Measurements from ENCODE around the gene CPPED1.

Gene CPPED1

DNA sequence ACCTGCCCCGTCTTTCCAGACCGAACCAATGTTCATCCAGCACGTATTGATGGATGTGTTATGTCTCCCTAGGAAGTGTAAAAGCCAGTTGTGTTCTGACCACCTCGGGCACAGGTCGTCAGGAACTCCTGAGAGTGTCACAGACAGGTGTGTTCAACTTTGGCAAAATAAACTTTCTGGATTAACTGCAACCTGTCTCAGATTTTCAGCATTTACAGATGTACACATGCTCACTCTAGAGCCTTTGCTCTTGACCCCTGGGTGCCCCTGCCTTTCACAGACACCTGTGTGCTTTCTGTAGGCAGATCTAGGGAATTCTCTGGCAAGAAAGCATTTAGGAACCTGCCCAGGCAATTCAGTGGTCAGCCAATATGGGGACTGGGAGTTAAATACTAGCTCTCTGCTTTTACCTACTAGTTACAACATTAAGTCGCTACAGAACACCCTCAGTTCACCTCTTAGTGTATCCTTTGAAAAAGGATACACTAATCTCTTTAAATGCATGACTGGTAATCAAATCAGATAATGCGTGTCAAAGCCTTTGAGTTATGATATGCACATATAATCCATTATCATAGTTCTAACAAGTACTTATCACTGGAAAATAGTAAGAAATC is 188.9 kb downstream of the CPPED1 start:
- TF ChIP-seq, protein P1, sequence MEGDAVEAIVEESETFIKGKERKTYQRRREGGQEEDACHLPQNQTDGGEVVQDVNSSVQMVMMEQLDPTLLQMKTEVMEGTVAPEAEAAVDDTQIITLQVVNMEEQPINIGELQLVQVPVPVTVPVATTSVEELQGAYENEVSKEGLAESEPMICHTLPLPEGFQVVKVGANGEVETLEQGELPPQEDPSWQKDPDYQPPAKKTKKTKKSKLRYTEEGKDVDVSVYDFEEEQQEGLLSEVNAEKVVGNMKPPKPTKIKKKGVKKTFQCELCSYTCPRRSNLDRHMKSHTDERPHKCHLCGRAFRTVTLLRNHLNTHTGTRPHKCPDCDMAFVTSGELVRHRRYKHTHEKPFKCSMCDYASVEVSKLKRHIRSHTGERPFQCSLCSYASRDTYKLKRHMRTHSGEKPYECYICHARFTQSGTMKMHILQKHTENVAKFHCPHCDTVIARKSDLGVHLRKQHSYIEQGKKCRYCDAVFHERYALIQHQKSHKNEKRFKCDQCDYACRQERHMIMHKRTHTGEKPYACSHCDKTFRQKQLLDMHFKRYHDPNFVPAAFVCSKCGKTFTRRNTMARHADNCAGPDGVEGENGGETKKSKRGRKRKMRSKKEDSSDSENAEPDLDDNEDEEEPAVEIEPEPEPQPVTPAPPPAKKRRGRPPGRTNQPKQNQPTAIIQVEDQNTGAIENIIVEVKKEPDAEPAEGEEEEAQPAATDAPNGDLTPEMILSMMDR (IDR thresholded peaks at IDR 0.05; ENCODE audit: low read depth, low read length) = no peak
- DNase-seq (ENCODE audit: extremely low read depth, low read depth) = no peak

DNA sequence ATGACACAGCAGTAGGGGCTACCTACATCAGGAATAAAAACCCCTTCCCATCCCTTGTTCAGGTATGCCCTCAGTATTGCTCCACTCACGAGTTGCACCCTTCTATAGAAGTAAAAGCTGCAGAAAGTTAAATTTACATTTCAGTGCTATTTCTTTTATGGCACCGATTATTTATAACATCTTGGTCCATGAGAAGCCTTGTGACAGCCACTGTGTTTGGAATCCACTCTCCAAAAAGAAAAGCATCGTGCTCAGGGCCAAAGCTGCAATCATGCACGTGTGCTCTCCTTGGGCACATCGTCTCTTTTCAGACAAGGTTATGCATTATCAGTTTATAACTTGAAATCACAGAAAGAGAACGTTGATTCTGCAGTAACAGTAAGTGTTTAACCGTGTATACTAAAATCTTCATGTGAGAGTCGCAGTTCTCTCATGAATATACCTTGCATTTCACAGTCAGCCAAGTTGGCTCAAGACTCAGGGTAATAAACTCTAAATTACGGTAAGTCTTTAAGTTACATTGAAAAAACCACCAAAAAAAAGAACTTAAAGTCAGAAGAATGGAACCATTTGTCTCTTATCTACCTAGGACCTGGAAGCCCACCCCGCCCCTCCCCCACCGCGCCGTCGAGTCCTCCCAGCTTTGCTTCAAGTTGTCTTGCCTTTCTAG is 189.6 kb downstream of the CPPED1 start:
- TF ChIP-seq, protein P1 (IDR thresholded peaks at IDR 0.05; ENCODE audit: low read depth, low read length) = no peak
- no peak for DNase-seq (ENCODE audit: extremely low read depth, low read depth)

DNA sequence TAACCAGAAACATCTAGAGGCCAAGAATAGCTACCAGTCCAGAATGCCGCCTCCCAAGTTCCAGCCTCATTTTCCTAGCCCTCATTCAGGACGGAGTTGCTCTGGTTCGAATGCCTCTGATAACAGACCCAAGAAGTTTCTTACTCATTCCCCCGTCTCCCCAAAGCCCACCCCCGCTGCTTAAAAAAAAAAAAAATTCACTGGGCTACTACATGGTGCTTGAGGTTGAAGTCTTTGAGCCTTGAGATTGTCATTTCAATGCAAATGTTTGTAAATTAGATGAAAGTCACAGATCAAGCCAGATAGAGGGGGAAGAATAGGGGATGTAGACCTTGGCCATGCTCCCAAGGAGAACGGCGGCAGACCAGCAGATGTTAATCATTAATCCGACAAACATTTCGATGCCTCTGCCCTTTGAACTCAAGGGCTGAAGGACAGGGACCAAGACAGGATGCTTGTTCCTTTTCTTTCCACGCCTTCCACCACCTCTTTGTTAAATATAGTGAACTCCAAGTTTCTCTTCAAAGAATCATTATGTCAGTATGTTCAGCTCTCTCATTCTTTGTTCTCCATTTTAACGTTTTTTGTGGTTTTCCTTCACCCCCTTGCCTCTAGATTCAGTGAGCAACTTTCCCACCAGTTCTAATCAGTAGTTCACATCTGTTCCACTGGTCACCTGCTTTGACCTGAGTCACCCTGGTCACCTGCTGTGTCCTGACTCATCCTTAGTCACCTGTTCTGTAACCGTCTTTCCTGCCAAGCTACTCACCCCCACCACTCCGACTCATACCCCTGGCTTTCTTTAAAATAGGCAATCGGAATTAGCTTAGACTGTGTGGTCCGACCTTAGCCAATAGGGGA is 190.3 kb downstream of the CPPED1 start:
- no peak for DNase-seq (ENCODE audit: extremely low read depth, low read depth)
- TF ChIP-seq, protein P1 (IDR thresholded peaks at IDR 0.05; ENCODE audit: low read depth, low read length) = no peak

DNA sequence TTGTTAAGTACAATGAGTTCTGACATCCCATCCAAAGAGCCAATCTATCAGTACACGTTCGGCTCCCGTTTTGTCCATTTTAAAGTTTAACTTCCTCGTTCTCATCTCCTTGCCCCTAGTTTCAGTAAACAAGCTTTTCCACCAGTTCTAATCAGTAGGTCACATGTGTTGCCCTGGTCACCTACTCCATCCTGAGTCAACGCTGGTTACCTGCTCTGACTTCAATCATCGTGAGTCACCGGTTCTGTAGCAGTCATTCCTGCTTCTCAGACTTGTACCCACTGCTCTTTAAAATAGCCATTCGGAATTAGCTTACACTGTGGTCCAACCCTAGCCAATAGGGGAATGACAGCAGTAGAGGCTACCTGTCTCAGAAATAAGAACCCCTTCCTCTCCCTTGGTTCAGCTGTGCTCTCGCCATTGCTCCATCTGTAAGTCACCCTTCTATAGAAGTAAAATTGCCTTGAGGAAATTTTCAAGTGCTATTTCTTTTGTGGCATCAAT is 191.0 kb downstream of the CPPED1 start:
- TF ChIP-seq, protein P1 (IDR thresholded peaks at IDR 0.05; ENCODE audit: low read depth, low read length) = no peak

DNA sequence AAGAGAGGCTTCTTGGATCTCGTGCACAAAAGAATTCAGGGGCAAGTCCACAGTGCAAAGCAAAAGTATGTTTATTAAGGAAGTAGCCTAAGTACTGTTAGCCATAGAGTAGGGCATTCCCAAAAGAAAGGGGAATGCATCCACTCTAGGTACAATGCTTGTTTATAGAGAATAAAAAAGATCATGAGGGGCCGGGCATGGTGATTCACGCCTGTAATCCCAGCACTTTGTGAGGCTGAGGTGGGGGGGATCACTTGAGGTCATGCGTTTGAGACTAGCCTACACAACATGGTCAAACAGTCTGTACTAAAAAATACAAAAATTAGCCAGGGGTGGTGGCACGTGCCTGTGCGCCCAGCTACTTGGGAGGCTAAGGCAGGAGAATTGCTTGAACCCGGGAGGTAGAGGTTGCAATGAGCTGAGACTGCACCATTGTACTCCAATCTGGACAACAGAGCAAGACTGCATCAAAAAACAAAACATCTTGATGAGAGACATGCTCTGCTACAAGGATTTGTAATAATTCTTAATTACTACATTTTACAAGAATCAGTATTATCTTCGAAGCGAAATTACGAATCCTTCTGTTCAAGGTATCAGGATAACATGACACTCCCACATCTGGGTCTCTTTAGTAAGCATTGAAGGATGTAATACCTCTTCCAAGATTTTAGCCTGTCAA is 191.6 kb downstream of the CPPED1 start:
- DNase-seq (ENCODE audit: extremely low read depth, low read depth) = no peak
- TF ChIP-seq, protein P1 (IDR thresholded peaks at IDR 0.05; ENCODE audit: low read depth, low read length) = no peak

More for the DNA sequence above, 191.0 kb downstream of the CPPED1 start:
- DNase-seq (ENCODE audit: extremely low read depth, low read depth) = no peak

DNA sequence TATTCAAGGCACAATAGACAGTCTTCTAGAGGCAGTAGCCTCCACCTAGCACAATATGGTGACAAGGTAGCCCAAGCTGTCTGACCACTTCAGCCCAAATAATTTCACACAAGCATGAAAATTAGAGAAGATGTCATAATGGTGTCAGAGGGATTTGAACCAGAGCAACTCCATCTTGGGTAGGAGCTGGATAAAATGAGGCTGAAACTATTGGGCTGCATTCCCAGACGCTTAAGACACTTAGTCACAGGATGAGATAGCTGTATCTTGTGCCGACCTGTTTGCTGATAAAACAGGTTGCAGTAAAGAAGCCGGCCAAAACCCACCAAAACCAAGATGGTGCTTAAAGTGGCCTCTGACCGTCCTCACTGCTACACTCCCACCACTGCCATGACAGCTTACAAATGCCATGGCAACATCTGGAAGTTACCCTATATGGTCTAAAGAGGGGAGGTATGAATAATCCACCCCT is 192.6 kb downstream of the CPPED1 start:
- DNase-seq (ENCODE audit: extremely low read depth, low read depth) = no peak
- TF ChIP-seq, protein P1 (IDR thresholded peaks at IDR 0.05; ENCODE audit: low read depth, low read length) = no peak

All from AG09319 (cell line).